Type B pancreatic cell (in vitro differentiated cells): ENCODE measurements around the gene RUNDC1. TPM values are rescaled to one million over a fixed set of nuclear protein-coding genes. Genes with fewer than 3 reads are reported as not detected.

Experiments
- DNase-seq: peaks from one replicate; pipeline ENCODE4 v3.0.0; 2021; ENCODE audit warnings: mixed read lengths; ENCODE audit not compliant: unreplicated experiment; ENCODE audit errors: extremely low spot score
- H3K27ac Mint-ChIP-seq: 2 replicates; pipeline ENCODE4 v1.8.0; 2021; ENCODE audit warnings: mild to moderate bottlenecking, mixed read lengths
- H3K27me3 Mint-ChIP-seq: 2 replicates; pipeline ENCODE4 v1.8.0; 2021; ENCODE audit warnings: mixed read lengths
- H3K36me3 Mint-ChIP-seq: 2 replicates; pipeline ENCODE4 v1.8.0; 2021; ENCODE audit warnings: mixed read lengths
- H3K4me1 Mint-ChIP-seq: one replicate; pipeline ENCODE4 v1.8.0; 2021; ENCODE audit warnings: mixed read lengths; ENCODE audit not compliant: unreplicated experiment
- H3K4me3 Mint-ChIP-seq: 2 replicates; pipeline ENCODE4 v1.8.0; 2021; ENCODE audit warnings: mild to moderate bottlenecking, mixed read lengths
- H3K9me3 Mint-ChIP-seq: 2 replicates; pipeline ENCODE4 v1.8.0; 2021; ENCODE audit warnings: mixed read lengths
- CTCF ChIP-seq: fragments of 200-600 bp; sonication (generic); conservative IDR thresholded peaks from 2 replicates; pipeline ENCODE4 v1.5.0; 2021; ENCODE audit warnings: antibody characterized with exemption, mild to moderate bottlenecking
- long read RNA-seq: library from polyadenylated mRNA; unstranded; transcript quantifications from one replicate; pipeline ENCODE4 v2.0.0, GENCODE V29; 2020
- total RNA-seq: library from RNA; stranded (reverse); gene quantifications from 2 replicates; pipeline ENCODE4 v1.2.1, GENCODE V29; 2021; ENCODE audit warnings: low replicate concordance

Gene RUNDC1
- total RNA-seq, result 18.2 and 19.7 TPM in 2 replicates
- long read RNA-seq, partial matches to known transcripts, result 0 of 2 reads
- long read RNA-seq, other reads (novel, unspliced or antisense), result 2 of 2 reads

- peak; percentile 92 for DNase-seq
- peaks cover 5% of the 10 kb centered on the region for H3K36me3 Mint-ChIP-seq
- TF ChIP-seq CTCF, result no peak
- peak within 1 kb of the TSS; percentile 99 for H3K4me3 Mint-ChIP-seq
- H3K27me3 Mint-ChIP-seq, result no peaks in the 10 kb centered on the region
- H3K27ac Mint-ChIP-seq, result peak within 1 kb of the TSS; percentile 98
- no peaks in the 10 kb centered on the region for H3K9me3 Mint-ChIP-seq
- peaks cover 13% of the 10 kb centered on the region for H3K4me1 Mint-ChIP-seq
Observed at GRCh38 chr17:42980274-42980765, at the start of gene RUNDC1. Gene RUNDC1, plus strand, starts transcription at chr17:42980565. Its CDS starts 12 bp downstream, at chr17:42980577.

GRCh38 chr17:42937712-42938596, 42.4 kb upstream of the RUNDC1 start:
- no peak for DNase-seq
- TF ChIP-seq CTCF, result peak; percentile 79
- Mint-ChIP-seq H3K9me3 (no peaks in the 10 kb centered on the region), H3K27ac (no peak overlapping the region), H3K36me3 (no peaks in the 10 kb centered on the region), H3K4me1 (no peaks in the 10 kb centered on the region), H3K27me3 (peaks cover 24% of the 10 kb centered on the region), H3K4me3 (no peak overlapping the region)

GRCh38 chr17:42944211-42944610, 36.2 kb upstream of the RUNDC1 start:
- Mint-ChIP-seq H3K36me3 (peaks cover 1% of the 10 kb centered on the region), H3K27ac (no peak overlapping the region), H3K27me3 (peaks cover 4% of the 10 kb centered on the region), H3K4me3 (no peak overlapping the region), H3K9me3 (no peaks in the 10 kb centered on the region), H3K4me1 (no peaks in the 10 kb centered on the region)
- no peak for TF ChIP-seq CTCF
- DNase-seq, result no peak

GRCh38 chr17:42946812-42947211, 33.6 kb upstream of the RUNDC1 start:
- Mint-ChIP-seq H3K27me3 (no peaks in the 10 kb centered on the region), H3K36me3 (peaks cover 9% of the 10 kb centered on the region), H3K4me1 (no peaks in the 10 kb centered on the region), H3K4me3 (no peak overlapping the region), H3K27ac (peak overlapping the region; percentile 12), H3K9me3 (no peaks in the 10 kb centered on the region)
- no peak for DNase-seq
- TF ChIP-seq CTCF, result no peak

- Mint-ChIP-seq H3K27ac (no peak overlapping the region), H3K4me1 (no peaks in the 10 kb centered on the region), H3K4me3 (no peak overlapping the region), H3K9me3 (no peaks in the 10 kb centered on the region), H3K36me3 (peaks cover 23% of the 10 kb centered on the region), H3K27me3 (no peaks in the 10 kb centered on the region)
- DNase-seq, result no peak
- TF ChIP-seq CTCF, result no peak
Observed at GRCh38 chr17:42950044-42950783, 30.2 kb upstream of the RUNDC1 start.
